ENCODE data around the gene PES1. TPM values are rescaled to one million over a fixed set of nuclear protein-coding genes. Genes with fewer than 3 reads are reported as not detected.
A peak's percentile ranks its signal among the peaks of the same experiment; 100 is the strongest.

Gene PES1
- total and polyA plus RNA-seq, 2 of the 13 experiments (the other 11 are each of a cell fraction or from before 2014, with no cell fraction given), result 65.1 to 94.7 TPM

DNA sequence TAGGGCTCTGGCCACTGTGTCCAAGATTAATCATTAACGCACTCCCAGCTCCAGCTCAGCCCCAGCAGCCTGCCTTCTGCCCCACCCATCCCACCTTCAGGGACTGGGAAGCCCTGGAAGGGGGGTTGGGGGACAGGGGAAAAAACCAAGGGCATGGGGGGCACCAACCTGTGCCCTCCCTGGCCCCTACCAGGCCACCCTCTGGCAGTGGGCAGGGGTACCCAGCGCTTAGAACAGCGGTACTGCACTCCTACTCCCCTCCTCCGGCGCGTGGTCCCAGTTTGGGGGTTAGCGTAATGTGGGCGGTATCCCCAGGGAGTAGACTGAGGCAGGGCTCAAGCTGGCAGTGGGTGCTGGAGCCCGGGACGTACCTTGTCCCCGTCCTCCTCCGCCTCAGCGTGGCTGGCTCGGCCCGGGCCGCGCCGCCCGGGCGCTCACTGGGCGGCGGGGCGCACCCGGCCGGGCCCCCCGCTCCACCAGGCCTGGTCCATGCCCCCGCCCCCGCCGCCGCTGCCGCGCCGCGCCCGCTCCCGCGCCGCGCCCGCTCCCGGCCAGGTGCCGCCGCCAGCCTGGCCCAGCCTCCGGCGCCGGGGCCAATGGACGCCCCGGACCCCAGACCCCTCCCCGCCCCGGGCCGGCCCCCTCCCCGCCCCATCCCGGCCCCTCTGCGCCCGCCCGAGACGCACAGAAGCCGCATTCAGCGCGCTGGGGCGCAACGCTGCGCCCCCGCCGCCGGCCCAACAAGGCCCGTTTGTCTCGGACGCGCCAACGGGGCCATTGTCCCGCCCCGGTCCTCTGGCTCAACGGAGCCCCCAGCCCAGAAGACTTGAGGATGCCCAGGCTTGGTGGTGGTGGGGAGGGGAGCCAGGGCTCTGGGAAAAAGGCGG lies 17.4 kb downstream of the PES1 start, which contains the start of gene GAL3ST1 (continued):
- TF ChIP-seq, protein P1, sequence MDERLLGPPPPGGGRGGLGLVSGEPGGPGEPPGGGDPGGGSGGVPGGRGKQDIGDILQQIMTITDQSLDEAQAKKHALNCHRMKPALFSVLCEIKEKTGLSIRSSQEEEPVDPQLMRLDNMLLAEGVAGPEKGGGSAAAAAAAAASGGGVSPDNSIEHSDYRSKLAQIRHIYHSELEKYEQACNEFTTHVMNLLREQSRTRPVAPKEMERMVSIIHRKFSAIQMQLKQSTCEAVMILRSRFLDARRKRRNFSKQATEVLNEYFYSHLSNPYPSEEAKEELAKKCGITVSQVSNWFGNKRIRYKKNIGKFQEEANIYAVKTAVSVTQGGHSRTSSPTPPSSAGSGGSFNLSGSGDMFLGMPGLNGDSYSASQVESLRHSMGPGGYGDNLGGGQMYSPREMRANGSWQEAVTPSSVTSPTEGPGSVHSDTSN (CRISPR knock-in tag; IDR thresholded peaks at IDR 0.05), result no peak
- TF ChIP-seq ZFAT (CRISPR knock-in tag; conservative IDR thresholded peaks at IDR 0.05) (no peak), THAP8 (CRISPR knock-in tag; IDR thresholded peaks at IDR 0.05; ENCODE audit: borderline replicate concordance) (no peak), ZNF331 (CRISPR knock-in tag; IDR thresholded peaks at IDR 0.05) (no peak), IKZF1 (IDR thresholded peaks at IDR 0.05) (no peak), SIX1 (CRISPR knock-in tag; IDR thresholded peaks at IDR 0.05; ENCODE audit: borderline replicate concordance) (no peak), ZNF121 (CRISPR knock-in tag; IDR thresholded peaks at IDR 0.05) (no peak), FOXO1 (CRISPR knock-in tag; IDR thresholded peaks at IDR 0.05) (no peak), ZNF17 (CRISPR knock-in tag; IDR thresholded peaks at IDR 0.05) (no peak), AHR (CRISPR knock-in tag; IDR thresholded peaks at IDR 0.05) (no peak), ESRRA (CRISPR knock-in tag; IDR thresholded peaks at IDR 0.05; ENCODE audit: low read depth) (no peak), ZFX (CRISPR knock-in tag; IDR thresholded peaks at IDR 0.05; ENCODE audit: low read depth) (no peak), MYPOP (CRISPR knock-in tag; IDR thresholded peaks at IDR 0.05) (peak; percentile 96), RFX3 (CRISPR knock-in tag; IDR thresholded peaks at IDR 0.05) (no peak), KDM5A (IDR thresholded peaks at IDR 0.05; ENCODE audit: borderline replicate concordance, low read length) (no peak), MXD4 (CRISPR knock-in tag; IDR thresholded peaks at IDR 0.05) (0 out of 2 replicates have a peak, but pooled peaks have one; percentile 22)
- TF ChIP-seq, protein P2, sequence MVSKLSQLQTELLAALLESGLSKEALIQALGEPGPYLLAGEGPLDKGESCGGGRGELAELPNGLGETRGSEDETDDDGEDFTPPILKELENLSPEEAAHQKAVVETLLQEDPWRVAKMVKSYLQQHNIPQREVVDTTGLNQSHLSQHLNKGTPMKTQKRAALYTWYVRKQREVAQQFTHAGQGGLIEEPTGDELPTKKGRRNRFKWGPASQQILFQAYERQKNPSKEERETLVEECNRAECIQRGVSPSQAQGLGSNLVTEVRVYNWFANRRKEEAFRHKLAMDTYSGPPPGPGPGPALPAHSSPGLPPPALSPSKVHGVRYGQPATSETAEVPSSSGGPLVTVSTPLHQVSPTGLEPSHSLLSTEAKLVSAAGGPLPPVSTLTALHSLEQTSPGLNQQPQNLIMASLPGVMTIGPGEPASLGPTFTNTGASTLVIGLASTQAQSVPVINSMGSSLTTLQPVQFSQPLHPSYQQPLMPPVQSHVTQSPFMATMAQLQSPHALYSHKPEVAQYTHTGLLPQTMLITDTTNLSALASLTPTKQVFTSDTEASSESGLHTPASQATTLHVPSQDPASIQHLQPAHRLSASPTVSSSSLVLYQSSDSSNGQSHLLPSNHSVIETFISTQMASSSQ (IDR thresholded peaks at IDR 0.05; ENCODE audit: low read depth), result peak; percentile 96
- TF ChIP-seq, protein P2 (CRISPR knock-in tag; IDR thresholded peaks at IDR 0.05; ENCODE audit: borderline replicate concordance), result peak; percentile 97
- TF ChIP-seq, protein P3, sequence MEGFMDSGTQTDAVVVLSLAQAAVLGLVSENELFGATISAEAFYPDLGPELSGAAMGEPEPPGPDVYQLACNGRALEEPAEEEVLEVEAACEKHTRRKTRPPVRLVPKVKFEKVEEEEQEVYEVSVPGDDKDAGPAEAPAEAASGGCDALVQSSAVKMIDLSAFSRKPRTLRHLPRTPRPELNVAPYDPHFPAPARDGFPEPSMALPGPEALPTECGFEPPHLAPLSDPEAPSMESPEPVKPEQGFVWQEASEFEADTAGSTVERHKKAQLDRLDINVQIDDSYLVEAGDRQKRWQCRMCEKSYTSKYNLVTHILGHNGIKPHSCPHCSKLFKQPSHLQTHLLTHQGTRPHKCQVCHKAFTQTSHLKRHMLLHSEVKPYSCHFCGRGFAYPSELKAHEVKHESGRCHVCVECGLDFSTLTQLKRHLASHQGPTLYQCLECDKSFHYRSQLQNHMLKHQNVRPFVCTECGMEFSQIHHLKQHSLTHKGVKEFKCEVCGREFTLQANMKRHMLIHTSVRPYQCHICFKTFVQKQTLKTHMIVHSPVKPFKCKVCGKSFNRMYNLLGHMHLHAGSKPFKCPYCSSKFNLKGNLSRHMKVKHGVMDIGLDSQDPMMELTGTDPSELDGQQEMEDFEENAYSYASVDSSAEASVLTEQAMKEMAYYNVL (CRISPR knock-in tag; IDR thresholded peaks at IDR 0.05; ENCODE audit: borderline replicate concordance), result peak; percentile 32; the same call in 1 of the 2 replicates

Measured in HepG2 (cell line).